Activated CD4-positive, alpha-beta T cell treated with anti-CD3 and anti-CD28 coated beads, Interleukin-2, Interleukin-6, amounts not matched to agents 100 ng/mL and 50 ng/mL, durations not matched to agents 16 hours and 8 hours (primary cell): ENCODE data around the gene CCT4.
A peak's percentile ranks its signal among the peaks of the same experiment; 100 is the strongest.
"Not testable (repeated sequence)": the region's sequence is repeated elsewhere in the genome, so short reads cannot be mapped to it uniquely, and the experiment has no call there.

ENCODE experiments used
- DNase-seq: peaks from one replicate; pipeline ENCODE4 v3.0.0-alpha.2; 2020

Gene CCT4

GRCh38 chr2:61878761-61879160, 9.7 kb downstream of the CCT4 start:
- no peak for DNase-seq

- DNase-seq: no peak
These were observed 10.7 kb downstream of the CCT4 start for GRCh38 chr2:61877571-61878245.

GRCh38 chr2:61876400-61876799, 12.1 kb downstream of the CCT4 start:
- DNase-seq: no peak

- not testable (repeated sequence) for DNase-seq
These were observed 21.9 kb downstream of the CCT4 start for GRCh38 chr2:61866482-61867089.

GRCh38 chr2:61862085-61862484, 26.4 kb downstream of the CCT4 start:
- DNase-seq: no peak

GRCh38 chr2:61857224-61857623, 31.2 kb downstream of the CCT4 start:
- DNase-seq: peak; percentile 15

GRCh38 chr2:61855318-61855613, 33.2 kb downstream of the CCT4 start:
- DNase-seq: no peak

- DNase-seq: peak; percentile 96
These were observed 33.7 kb downstream of the CCT4 start for GRCh38 chr2:61854564-61855317.

- peak; percentile 88 for DNase-seq
These were observed 34.5 kb downstream of the CCT4 start, which contains the start of gene FAM161A for GRCh38 chr2:61853847-61854563. FAM161A (minus strand) TSS chr2:61854060; CDS start chr2:61854041, 19 bp downstream.

- DNase-seq: peak; percentile 17
These were observed 35.2 kb downstream of the CCT4 start for GRCh38 chr2:61853086-61853846.

GRCh38 chr2:61851270-61851669, 37.2 kb downstream of the CCT4 start:
- not testable (repeated sequence) for DNase-seq

- no peak for DNase-seq
These were observed 43.1 kb downstream of the CCT4 start for GRCh38 chr2:61845320-61845719.

GRCh38 chr2:61841286-61841685, 47.2 kb downstream of the CCT4 start:
- no peak for DNase-seq

GRCh38 chr2:61834893-61835292, 53.6 kb downstream of the CCT4 start:
- no peak for DNase-seq

- no peak for DNase-seq
These were observed 54.5 kb downstream of the CCT4 start for GRCh38 chr2:61833971-61834370.

- no peak for DNase-seq
These were observed 56.1 kb downstream of the CCT4 start for GRCh38 chr2:61832183-61832841.

- DNase-seq: no peak
These were observed 66.2 kb downstream of the CCT4 start for GRCh38 chr2:61822255-61822654.
